ENCODE measurements around the gene GOLGA6L10. TPM values are rescaled to one million over a fixed set of nuclear protein-coding genes. Genes with fewer than 3 reads are reported as not detected.
"Not testable (repeated sequence)": the region's sequence is repeated elsewhere in the genome, so short reads cannot be mapped to it uniquely, and the experiment has no call there.

GOLGA6L10 gene
- total RNA-seq, 4 donors from 2014 or later: 0.60 to 4.5 (median 2.0) TPM

DNA sequence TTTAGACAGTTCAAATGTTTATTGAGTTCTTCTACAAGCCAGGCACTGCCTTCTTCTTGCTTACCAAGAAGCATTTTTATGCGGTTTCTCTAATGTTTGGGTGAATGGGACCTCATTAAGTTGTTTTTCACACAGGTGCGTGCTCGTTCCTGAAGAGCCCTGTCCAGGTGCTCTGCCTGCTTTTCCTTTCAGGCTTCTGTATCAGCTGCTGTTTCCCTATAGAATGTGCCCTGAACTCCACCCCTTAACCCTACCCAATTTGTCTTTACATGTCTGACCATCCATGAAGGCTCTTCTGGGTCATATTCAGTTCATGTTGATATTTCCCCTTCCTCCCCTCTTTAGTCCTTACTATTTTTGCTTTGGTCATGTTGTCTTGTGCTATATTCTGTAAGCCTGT is 22.4 kb upstream of the GOLGA6L10 start:
- WGBS: 62% methylated on average over 3 of the region's 3 CpGs
- H3K27me3 ChIP-seq: no peaks in the 10 kb centered on the region
- H3K4me1 ChIP-seq: peaks cover 9% of the 10 kb centered on the region
- no peak overlapping the region for H3K27ac ChIP-seq
- DNase-seq (ENCODE audit: low spot score in 2 of 2): no peak
- no peak overlapping the region for H3K4me3 ChIP-seq
- no peaks in the 10 kb centered on the region for H3K9me3 ChIP-seq
- TF ChIP-seq, protein P1, sequence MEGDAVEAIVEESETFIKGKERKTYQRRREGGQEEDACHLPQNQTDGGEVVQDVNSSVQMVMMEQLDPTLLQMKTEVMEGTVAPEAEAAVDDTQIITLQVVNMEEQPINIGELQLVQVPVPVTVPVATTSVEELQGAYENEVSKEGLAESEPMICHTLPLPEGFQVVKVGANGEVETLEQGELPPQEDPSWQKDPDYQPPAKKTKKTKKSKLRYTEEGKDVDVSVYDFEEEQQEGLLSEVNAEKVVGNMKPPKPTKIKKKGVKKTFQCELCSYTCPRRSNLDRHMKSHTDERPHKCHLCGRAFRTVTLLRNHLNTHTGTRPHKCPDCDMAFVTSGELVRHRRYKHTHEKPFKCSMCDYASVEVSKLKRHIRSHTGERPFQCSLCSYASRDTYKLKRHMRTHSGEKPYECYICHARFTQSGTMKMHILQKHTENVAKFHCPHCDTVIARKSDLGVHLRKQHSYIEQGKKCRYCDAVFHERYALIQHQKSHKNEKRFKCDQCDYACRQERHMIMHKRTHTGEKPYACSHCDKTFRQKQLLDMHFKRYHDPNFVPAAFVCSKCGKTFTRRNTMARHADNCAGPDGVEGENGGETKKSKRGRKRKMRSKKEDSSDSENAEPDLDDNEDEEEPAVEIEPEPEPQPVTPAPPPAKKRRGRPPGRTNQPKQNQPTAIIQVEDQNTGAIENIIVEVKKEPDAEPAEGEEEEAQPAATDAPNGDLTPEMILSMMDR (IDR thresholded peaks at IDR 0.05): no peak
- no peak for TF ChIP-seq POLR2A (IDR thresholded peaks at IDR 0.05)
- TF ChIP-seq POLR2AphosphoS5 (IDR thresholded peaks at IDR 0.05): no peak
- no peak for TF ChIP-seq EP300 (IDR thresholded peaks at IDR 0.05)
- no peaks in the 10 kb centered on the region for H3K36me3 ChIP-seq

- not testable (repeated sequence) for H3K27me3 ChIP-seq; DNase-seq (ENCODE audit: low spot score in 2 of 2); H3K27ac ChIP-seq; H3K9me3 ChIP-seq; H3K4me1 ChIP-seq; H3K36me3 ChIP-seq; H3K4me3 ChIP-seq
- 15% methylated on average over 2 of the region's 3 CpGs for WGBS
Observed at GRCh38 chr15:82367790-82368189, 18.5 kb upstream of the GOLGA6L10 start.

DNA sequence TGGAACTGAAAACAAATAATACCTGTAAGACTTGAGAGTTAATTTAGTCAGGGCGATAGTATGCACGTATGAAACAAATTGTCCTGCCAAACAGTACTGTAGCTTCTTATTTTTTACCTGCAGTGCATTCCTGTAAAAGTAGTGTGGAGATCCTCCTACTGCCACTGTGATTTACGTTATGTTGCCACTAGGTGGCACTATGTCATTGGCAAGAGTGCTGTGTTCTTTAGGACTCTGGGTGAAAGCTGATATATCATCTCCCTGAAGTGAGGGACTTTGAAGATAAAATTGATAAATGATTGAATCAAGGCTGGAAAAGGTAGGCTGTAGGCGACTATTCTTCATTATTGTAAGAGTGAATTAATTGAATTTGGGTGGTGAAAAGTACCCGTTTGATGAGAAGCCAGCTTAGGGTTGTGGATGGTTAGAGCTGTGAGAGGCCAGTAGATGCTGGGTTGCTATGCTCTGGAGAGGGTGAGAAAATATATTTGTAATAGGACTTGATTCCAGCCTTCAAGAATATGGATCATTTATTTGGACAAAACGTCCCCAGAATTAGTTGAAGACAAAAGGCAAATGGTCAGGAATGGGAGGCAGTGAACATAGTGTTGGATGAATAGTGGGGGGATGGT is 16.5 kb upstream of the GOLGA6L10 start:
- H3K9me3 ChIP-seq; DNase-seq (ENCODE audit: low spot score in 2 of 2); H3K4me1 ChIP-seq; H3K27ac ChIP-seq; H3K4me3 ChIP-seq; H3K27me3 ChIP-seq; H3K36me3 ChIP-seq: not testable (repeated sequence)
- 7% methylated on average over 2 of the region's 6 CpGs for WGBS

- DNase-seq (ENCODE audit: low spot score in 2 of 2); H3K27me3 ChIP-seq; H3K4me3 ChIP-seq; H3K36me3 ChIP-seq; H3K9me3 ChIP-seq; H3K4me1 ChIP-seq; H3K27ac ChIP-seq: not testable (repeated sequence)
- WGBS: no CpG with 5 or more reads among the region's 3 CpGs
Observed at GRCh38 chr15:82364548-82364947, 15.3 kb upstream of the GOLGA6L10 start.

DNA sequence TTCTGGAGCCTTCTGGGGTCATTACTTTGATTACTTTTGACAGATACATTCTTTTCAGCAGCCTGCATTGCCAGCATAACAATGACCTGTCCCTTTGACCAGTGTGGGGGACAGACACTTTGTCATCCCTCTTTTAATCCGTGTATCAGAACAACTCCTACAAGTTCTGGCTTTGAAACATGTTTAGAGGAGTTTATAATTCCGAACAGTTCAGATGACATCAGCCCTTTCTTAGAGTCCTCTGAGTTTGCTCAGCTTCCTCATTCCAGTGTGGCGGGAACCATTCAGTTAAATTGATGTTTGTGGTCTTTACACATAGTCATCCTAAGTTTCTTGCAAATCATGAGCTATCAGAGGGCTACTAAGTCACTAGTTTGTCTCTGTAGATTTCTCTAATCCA is 13.5 kb upstream of the GOLGA6L10 start:
- H3K4me1 ChIP-seq, H3K27me3 ChIP-seq: not testable (repeated sequence)
- no CpG with 5 or more reads among the region's 3 CpGs for WGBS

DNA sequence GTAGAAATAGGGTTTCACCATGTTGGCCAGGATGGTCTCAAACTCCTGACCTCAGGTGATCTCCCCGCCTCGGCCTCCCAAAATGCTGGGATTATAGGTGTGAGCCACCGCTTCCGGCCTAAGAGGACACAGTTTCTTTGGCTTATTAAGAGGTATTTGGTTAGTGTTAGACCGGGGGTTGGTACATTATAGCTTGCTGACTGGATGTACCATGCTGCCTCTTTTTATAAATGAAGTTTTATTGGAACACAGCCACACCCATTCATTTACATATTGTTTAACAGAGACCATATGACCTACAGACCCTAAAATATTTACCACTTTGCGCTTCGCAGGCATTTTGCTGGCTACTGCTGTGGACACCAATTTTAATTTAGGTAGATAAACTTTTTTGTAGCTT is 11.3 kb upstream of the GOLGA6L10 start:
- H3K36me3 ChIP-seq; H3K9me3 ChIP-seq; H3K4me3 ChIP-seq; H3K4me1 ChIP-seq; DNase-seq (ENCODE audit: low spot score in 2 of 2); H3K27me3 ChIP-seq; H3K27ac ChIP-seq: not testable (repeated sequence)
- no CpG with 5 or more reads among the region's 7 CpGs for WGBS

More for the DNA sequence above, 13.5 kb upstream of the GOLGA6L10 start:
- not testable (repeated sequence) for DNase-seq (ENCODE audit: low spot score in 2 of 2); H3K9me3 ChIP-seq; H3K36me3 ChIP-seq; H3K27ac ChIP-seq; H3K4me3 ChIP-seq

DNA sequence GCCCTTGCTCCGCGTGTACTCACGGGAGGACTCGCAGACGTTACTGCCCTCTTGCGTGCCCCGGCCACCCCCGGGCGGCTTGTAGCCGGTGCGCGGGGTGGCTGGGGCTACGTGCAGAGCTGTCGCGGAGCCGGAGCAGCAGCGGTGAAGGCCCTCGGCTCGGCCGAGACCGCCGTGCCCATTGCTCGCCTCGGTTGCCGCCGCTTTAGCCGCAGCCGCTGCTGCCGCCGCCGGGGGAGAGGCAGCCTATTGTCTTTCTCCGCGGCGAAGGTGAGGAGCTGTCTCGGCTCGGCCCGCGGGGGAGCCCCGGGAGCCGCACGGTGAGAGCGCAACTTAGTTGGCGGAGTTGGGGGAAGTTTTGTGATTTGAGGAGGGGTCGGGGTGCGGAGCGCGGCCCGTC is 5.8 kb upstream of the GOLGA6L10 start:
- not testable (repeated sequence) for H3K4me3 ChIP-seq; H3K9me3 ChIP-seq; H3K36me3 ChIP-seq; DNase-seq (ENCODE audit: low spot score in 2 of 2); H3K4me1 ChIP-seq; H3K27me3 ChIP-seq; H3K27ac ChIP-seq
- no CpG with 5 or more reads among the region's 48 CpGs for WGBS

DNA sequence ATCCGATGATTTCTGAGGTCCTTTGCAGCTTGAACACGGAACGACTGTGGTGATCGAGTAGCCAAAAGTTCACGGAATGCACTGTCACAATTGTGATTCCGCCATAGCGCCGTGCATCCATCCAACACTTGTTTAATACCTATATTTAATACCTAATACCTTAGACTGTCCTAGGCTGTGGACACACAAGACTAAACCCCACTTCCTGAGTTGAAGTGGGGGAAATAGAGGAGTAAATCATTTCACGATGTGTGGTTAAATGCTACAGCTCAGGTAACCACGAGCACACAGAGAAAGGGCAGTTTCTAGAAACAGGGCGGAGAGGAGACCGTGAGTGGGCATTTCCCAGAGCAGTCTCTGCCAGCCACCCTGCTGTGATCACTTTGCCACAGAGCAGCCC is 5.3 kb upstream of the GOLGA6L10 start:
- not testable (repeated sequence) for H3K9me3 ChIP-seq; H3K27ac ChIP-seq; H3K27me3 ChIP-seq; H3K36me3 ChIP-seq; H3K4me1 ChIP-seq; DNase-seq (ENCODE audit: low spot score in 2 of 2)
- WGBS: 2% methylated on average over 5 of the region's 12 CpGs
- H3K4me3 ChIP-seq: peak overlapping the region; percentile 38

GRCh38 chr15:82347645-82348044 is 1.6 kb downstream of the GOLGA6L10 start:
- not testable (repeated sequence) for H3K4me1 ChIP-seq; H3K27me3 ChIP-seq; H3K9me3 ChIP-seq; DNase-seq (ENCODE audit: low spot score in 2 of 2); H3K4me3 ChIP-seq; H3K36me3 ChIP-seq; H3K27ac ChIP-seq
- WGBS: 69% methylated on average over 4 of the region's 5 CpGs

DNA sequence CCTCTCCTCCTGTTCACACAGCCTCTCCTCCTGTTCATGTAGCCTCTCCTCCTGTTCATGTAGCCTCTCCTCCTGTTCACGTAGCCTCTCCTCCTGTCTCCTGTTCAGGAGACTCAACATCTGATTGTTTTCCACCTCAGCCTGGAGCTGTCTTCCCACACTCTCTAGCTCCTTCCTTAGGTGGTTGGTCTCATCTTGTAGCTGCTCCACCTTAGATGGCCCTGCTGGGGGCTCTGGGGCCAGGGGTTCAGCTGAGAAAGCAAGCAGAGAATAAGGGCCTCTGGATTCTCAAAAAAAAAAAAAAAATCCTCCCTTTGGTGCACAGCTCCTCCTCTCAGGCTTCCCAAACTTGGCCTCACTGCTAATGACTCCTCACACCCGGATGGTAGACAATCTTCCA is 4.1 kb downstream of the GOLGA6L10 start:
- not testable (repeated sequence) for H3K4me3 ChIP-seq
- WGBS: 85% methylated on average over 1 of the region's 2 CpGs

DNA sequence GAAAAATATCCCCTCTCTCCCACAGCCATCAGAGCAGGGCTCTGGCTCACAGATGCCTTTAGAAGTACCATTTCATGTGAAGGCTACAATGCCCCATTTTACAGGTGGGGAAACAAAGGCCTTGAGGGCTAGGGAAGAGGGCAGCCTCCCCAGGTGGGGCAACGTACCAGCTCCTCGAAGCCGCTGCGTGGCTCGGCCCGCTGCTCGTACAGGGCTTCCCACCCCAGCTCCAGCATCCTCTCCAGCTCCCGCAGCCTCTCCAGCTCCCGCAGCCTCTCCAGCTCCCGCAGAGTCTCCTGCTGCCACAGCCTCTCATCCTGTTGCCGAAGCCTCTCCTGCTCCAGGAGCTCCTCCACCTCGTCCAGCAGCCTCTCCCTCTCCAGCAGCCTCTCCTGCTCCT is 4.9 kb downstream of the GOLGA6L10 start:
- H3K4me1 ChIP-seq; H3K9me3 ChIP-seq; H3K27ac ChIP-seq; DNase-seq (ENCODE audit: low spot score in 2 of 2); H3K36me3 ChIP-seq; H3K27me3 ChIP-seq; H3K4me3 ChIP-seq: not testable (repeated sequence)
- 95% methylated on average over 10 of the region's 12 CpGs for WGBS

More for the DNA sequence above, 4.1 kb downstream of the GOLGA6L10 start:
- H3K4me1 ChIP-seq; H3K9me3 ChIP-seq; H3K36me3 ChIP-seq; H3K27me3 ChIP-seq; H3K27ac ChIP-seq; DNase-seq (ENCODE audit: low spot score in 2 of 2): not testable (repeated sequence)

DNA sequence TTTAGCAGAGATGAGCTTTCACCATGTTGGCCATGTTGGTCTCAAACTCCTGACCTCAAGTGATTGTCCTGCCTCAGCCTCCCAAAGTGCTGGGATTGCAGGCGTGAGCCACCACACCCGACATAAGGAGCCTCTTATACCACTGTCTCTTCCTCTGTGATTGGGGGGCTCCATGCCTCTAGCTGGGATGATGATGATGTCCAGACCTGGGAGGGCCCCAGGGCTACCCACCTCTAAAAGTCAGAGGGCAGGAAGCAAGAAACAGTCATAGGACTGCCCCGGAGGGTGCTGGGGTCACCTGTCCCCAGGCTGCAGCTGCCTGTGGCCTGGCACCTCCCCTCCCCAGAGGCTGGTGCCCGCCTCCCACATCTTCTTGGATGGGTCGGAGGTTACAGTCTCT is 5.4 kb downstream of the GOLGA6L10 start:
- H3K4me1 ChIP-seq, H3K27me3 ChIP-seq: not testable (repeated sequence)
- no CpG with 5 or more reads among the region's 5 CpGs for WGBS

More for the DNA sequence above, 5.4 kb downstream of the GOLGA6L10 start:
- not testable (repeated sequence) for H3K27ac ChIP-seq; DNase-seq (ENCODE audit: low spot score in 2 of 2); H3K36me3 ChIP-seq; H3K4me3 ChIP-seq; H3K9me3 ChIP-seq

All from suprapubic skin (tissue), 4 donors.